Loucy (cell line): ENCODE data around the gene FXYD2.

Source experiments
- CTCF ChIP-seq: fragments of 200-600 bp; sonication (generic); conservative IDR thresholded peaks from 2 replicates; pipeline ENCODE4 v1.5.1; 2014; ENCODE audit warnings: mild to moderate bottlenecking, antibody characterized with exemption, low read length
- EZH2phosphoT487 ChIP-seq: fragments of 200-600 bp; IDR thresholded peaks from 2 replicates; pipeline ENCODE4 v1.6.1; 2018; ENCODE audit warnings: antibody characterized with exemption, mild to moderate bottlenecking, moderate library complexity, borderline replicate concordance

GRCh38 chr11:117771841-117772240, 52.7 kb downstream of the FXYD2 start:
- TF ChIP-seq CTCF (no peak), EZH2phosphoT487 (no peak)
